SU-DHL-6 (cell line): Measurements from ENCODE around the gene OR56A1.

ENCODE experiments used
- H2AFZ ChIP-seq: fragments of 200-600 bp; sonication (generic); 2 replicates; pipeline ENCODE4 v1.6.1; 2014; ENCODE audit warnings: low read depth, mild to moderate bottlenecking, moderate library complexity, mixed read lengths, antibody characterized with exemption, low read length; ENCODE audit not compliant: severe bottlenecking
- H3F3A ChIP-seq: fragments of 200-600 bp; shearing (Covaris generic); 2 replicates; pipeline ENCODE4 v1.6.0; 2016; ENCODE audit warnings: antibody characterized with exemption, mild to moderate bottlenecking; ENCODE audit not compliant: insufficient read depth
- H3K27ac ChIP-seq: fragments of 200-600 bp; sonication (generic); 2 replicates; pipeline ENCODE4 v1.5.1; 2016; ENCODE audit warnings: low read depth, mild to moderate bottlenecking, low read length, moderate library complexity, mixed read lengths
- H3K27me3 ChIP-seq: fragments of 200-600 bp; sonication (generic), shearing (Covaris generic); 2 replicates; pipeline ENCODE4 v1.6.0; 2014; ENCODE audit warnings: mild to moderate bottlenecking, low read length
- H3K36me3 ChIP-seq: fragments of 200-600 bp; sonication (generic); 2 replicates; pipeline ENCODE4 v1.6.1; 2014; ENCODE audit warnings: mild to moderate bottlenecking, low read length, mixed read lengths
- H3K4me2 ChIP-seq: fragments of 300-600, 200-600 bp; shearing (Covaris generic), sonication (generic); 2 replicates; pipeline ENCODE4 v1.6.0; 2014; ENCODE audit warnings: low read length, low read depth, mild to moderate bottlenecking; ENCODE audit not compliant: poor library complexity, severe bottlenecking
- H3K4me3 ChIP-seq: fragments of 200-600 bp; sonication (generic); 2 replicates; pipeline ENCODE4 v1.5.1; 2014; ENCODE audit warnings: antibody characterized with exemption, low read length, mild to moderate bottlenecking, mixed read lengths; ENCODE audit not compliant: insufficient read depth, poor library complexity, severe bottlenecking
- H3K79me2 ChIP-seq: fragments of 200-600 bp; sonication (generic); 2 replicates; pipeline ENCODE4 v1.6.1; 2014; ENCODE audit warnings: mild to moderate bottlenecking, low read length, moderate library complexity; ENCODE audit not compliant: insufficient read depth
- H3K9ac ChIP-seq: fragments of 200-600 bp; sonication (generic); 2 replicates; pipeline ENCODE4 v1.7.0; 2014; ENCODE audit warnings: mild to moderate bottlenecking, low read length
- H3K9me2 ChIP-seq: fragments of 200-600 bp; sonication (generic); replicated peaks from 2 replicates; pipeline ENCODE4 v1.6.1; 2014; ENCODE audit warnings: low read length; ENCODE audit not compliant: insufficient read depth
- H3K9me3 ChIP-seq: fragments of 200-600 bp; sonication (generic); 2 replicates; pipeline ENCODE4 v1.6.1; 2014; ENCODE audit warnings: low read length, mixed read lengths; ENCODE audit not compliant: insufficient read depth
- H4K20me1 ChIP-seq: fragments of 200-600 bp; sonication (generic); 2 replicates; pipeline ENCODE4 v1.6.1; 2014; ENCODE audit warnings: low read depth, mild to moderate bottlenecking, antibody characterized with exemption, low read length, moderate library complexity, mixed read lengths
- EZH2phosphoT487 ChIP-seq: fragments of 200-600 bp; sonication (generic), shearing (Covaris generic); conservative IDR thresholded peaks from 2 replicates; pipeline ENCODE4 v1.6.1; 2018; ENCODE audit warnings: mild to moderate bottlenecking, antibody characterized with exemption, low read length, moderate library complexity, mixed read lengths
- TF ChIP-seq, protein P1 (sequence below): fragments of 200-600 bp; sonication (generic); IDR thresholded peaks from one replicate; pipeline ENCODE4 v1.5.1; 2017; ENCODE audit warnings: antibody characterized with exemption, mild to moderate bottlenecking, low read length, moderate library complexity; ENCODE audit not compliant: insufficient read depth, poor library complexity, severe bottlenecking

The OR56A1 gene

DNA sequence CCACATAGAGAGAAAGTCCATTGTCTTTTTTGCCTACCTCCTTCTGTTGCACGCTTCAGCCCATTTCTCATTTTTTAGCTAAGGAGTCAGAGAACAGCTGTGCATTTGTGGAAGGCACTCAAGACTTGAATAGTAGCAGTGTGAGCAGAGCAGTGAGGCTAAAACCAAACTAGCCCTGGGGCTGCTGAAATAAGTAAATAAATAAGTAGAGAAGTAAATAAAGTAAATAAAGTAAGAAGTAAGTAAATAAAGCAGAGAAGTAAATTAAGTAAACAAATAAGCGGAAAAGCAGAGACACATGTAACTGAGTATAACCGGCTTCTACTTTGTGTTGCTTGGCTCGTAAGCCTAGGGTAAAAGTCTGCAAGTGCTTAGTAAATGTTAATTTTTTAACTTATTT is 41.4 kb downstream of the OR56A1 start:
- Histone ChIP-seq H2AFZ (no peak overlapping the region), H3K4me2 (no peak overlapping the region), H3K4me3 (no peak overlapping the region), H3K9me2 (no peaks in the 10 kb centered on the region), H3K9ac (no peak overlapping the region), H3K79me2 (no peaks in the 10 kb centered on the region), H3K27ac (no peak overlapping the region), H4K20me1 (no peaks in the 10 kb centered on the region), H3K27me3 (no peaks in the 10 kb centered on the region), H3K36me3 (no peaks in the 10 kb centered on the region), H3F3A (no peaks in the 10 kb centered on the region), H3K9me3 (no peaks in the 10 kb centered on the region)
- TF ChIP-seq, protein P1, sequence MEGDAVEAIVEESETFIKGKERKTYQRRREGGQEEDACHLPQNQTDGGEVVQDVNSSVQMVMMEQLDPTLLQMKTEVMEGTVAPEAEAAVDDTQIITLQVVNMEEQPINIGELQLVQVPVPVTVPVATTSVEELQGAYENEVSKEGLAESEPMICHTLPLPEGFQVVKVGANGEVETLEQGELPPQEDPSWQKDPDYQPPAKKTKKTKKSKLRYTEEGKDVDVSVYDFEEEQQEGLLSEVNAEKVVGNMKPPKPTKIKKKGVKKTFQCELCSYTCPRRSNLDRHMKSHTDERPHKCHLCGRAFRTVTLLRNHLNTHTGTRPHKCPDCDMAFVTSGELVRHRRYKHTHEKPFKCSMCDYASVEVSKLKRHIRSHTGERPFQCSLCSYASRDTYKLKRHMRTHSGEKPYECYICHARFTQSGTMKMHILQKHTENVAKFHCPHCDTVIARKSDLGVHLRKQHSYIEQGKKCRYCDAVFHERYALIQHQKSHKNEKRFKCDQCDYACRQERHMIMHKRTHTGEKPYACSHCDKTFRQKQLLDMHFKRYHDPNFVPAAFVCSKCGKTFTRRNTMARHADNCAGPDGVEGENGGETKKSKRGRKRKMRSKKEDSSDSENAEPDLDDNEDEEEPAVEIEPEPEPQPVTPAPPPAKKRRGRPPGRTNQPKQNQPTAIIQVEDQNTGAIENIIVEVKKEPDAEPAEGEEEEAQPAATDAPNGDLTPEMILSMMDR, result no peak
- TF ChIP-seq EZH2phosphoT487, result no peak

DNA sequence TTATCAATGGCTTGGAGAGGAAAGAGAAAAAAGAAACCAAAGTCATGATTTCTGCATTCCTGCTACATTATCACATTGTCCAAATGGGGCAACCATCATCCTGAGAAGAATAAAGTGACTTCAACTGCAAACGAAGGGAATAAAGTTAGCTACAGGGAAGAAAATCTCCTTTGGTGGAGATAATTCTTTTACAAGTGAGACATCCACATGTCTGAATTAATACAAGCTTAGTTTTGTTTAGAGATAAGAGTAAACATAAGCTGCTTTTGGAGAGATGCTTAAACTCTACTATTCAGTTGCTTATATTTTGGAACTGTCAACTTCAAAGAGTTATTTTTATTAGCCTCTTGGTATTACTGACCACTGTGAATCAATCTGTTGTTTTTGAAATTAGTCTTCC is 43.7 kb downstream of the OR56A1 start, which contains the start of gene OR52L1:
Gene OR52L1, minus strand, starts transcription at position 101 of the 400 bp plus-strand sequence. Its CDS starts 55 bp downstream, at position 46.
- TF ChIP-seq, protein P1, result no peak
- TF ChIP-seq EZH2phosphoT487, result no peak
- Histone ChIP-seq H3K9me3 (no peaks in the 10 kb centered on the region), H3F3A (no peaks in the 10 kb centered on the region), H3K9me2 (no peaks in the 10 kb centered on the region), H3K36me3 (no peaks in the 10 kb centered on the region), H3K4me3 (no peak within 1 kb of the TSS), H4K20me1 (no peaks in the 10 kb centered on the region), H2AFZ (no peak within 1 kb of the TSS), H3K27me3 (no peaks in the 10 kb centered on the region), H3K79me2 (no peaks in the 10 kb centered on the region), H3K9ac (no peak within 1 kb of the TSS), H3K27ac (no peak within 1 kb of the TSS), H3K4me2 (no peak within 1 kb of the TSS)

DNA sequence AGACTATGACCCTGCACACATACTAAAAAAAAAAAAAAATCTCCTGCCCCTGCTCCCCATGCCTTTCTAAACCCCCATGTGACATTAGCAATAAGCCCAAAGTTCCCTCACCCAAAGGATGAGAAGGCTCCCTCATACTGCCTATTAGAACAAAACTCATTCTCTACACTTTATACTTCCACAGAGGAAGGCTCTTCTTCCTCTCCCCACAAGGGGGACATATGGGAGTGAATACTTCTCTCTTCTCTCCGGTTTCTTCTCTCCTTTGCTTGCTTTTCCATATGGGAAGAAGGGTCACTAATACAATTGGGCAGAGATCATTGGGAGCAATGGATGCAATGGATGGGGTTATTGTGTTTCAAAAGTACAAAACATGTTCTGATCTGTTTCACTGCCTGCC is 47.1 kb downstream of the OR56A1 start:
- Histone ChIP-seq H3K36me3 (no peaks in the 10 kb centered on the region), H3K27me3 (no peaks in the 10 kb centered on the region), H3K27ac (no peak overlapping the region), H3K4me2 (no peak overlapping the region), H4K20me1 (no peaks in the 10 kb centered on the region), H3K79me2 (no peaks in the 10 kb centered on the region), H3F3A (no peaks in the 10 kb centered on the region), H3K4me3 (no peak overlapping the region), H2AFZ (no peak overlapping the region), H3K9me2 (no peaks in the 10 kb centered on the region), H3K9me3 (no peaks in the 10 kb centered on the region), H3K9ac (no peak overlapping the region)
- TF ChIP-seq, protein P1, result no peak
- TF ChIP-seq EZH2phosphoT487, result no peak
